ENCODE results near the gene SCN8A.
"Not testable (repeated sequence)": the region's sequence is repeated elsewhere in the genome, so short reads cannot be mapped to it uniquely, and the experiment has no call there.

SCN8A gene

GRCh38 chr12:51625370-51625769, 34.3 kb downstream of the SCN8A start:
- DNase-seq: no peak

GRCh38 chr12:51626115-51626514, 35.1 kb downstream of the SCN8A start:
- no peak for DNase-seq

- no peak for DNase-seq
Observed at GRCh38 chr12:51626629-51627028, 35.6 kb downstream of the SCN8A start.

- DNase-seq: no peak
Observed at GRCh38 chr12:51630256-51630880, 39.3 kb downstream of the SCN8A start.

GRCh38 chr12:51630986-51631385, 40.0 kb downstream of the SCN8A start:
- no peak for DNase-seq

- no peak for DNase-seq
Observed at GRCh38 chr12:51631591-51631990, 40.6 kb downstream of the SCN8A start.

GRCh38 chr12:51632623-51633022, 41.6 kb downstream of the SCN8A start:
- DNase-seq: no peak

GRCh38 chr12:51635346-51635745, 44.3 kb downstream of the SCN8A start:
- DNase-seq: no peak

- peak; percentile 5 for DNase-seq
Observed at GRCh38 chr12:51636581-51636980, 45.5 kb downstream of the SCN8A start.

- DNase-seq: no peak
Observed at GRCh38 chr12:51636986-51637385, 46.0 kb downstream of the SCN8A start.

GRCh38 chr12:51639361-51639760, 48.3 kb downstream of the SCN8A start:
- no peak for DNase-seq

GRCh38 chr12:51642286-51642685, 51.3 kb downstream of the SCN8A start:
- DNase-seq: no peak

GRCh38 chr12:51643951-51644350, 52.9 kb downstream of the SCN8A start:
- DNase-seq: no peak

- not testable (repeated sequence) for DNase-seq
Observed at GRCh38 chr12:51644691-51645090, 53.7 kb downstream of the SCN8A start.

- no peak for DNase-seq
Observed at GRCh38 chr12:51645961-51646360, 54.9 kb downstream of the SCN8A start.

- DNase-seq: no peak
Observed at GRCh38 chr12:51647647-51648046, 56.6 kb downstream of the SCN8A start.

GRCh38 chr12:51653431-51653830, 62.4 kb downstream of the SCN8A start:
- DNase-seq: no peak

- no peak for DNase-seq
Observed at GRCh38 chr12:51661199-51661598, 70.2 kb downstream of the SCN8A start.

- no peak for DNase-seq
Observed at GRCh38 chr12:51661836-51662235, 70.8 kb downstream of the SCN8A start.

GRCh38 chr12:51662728-51663154, 71.7 kb downstream of the SCN8A start:
- no peak for DNase-seq

GRCh38 chr12:51663390-51663789, 72.4 kb downstream of the SCN8A start:
- DNase-seq: no peak

GRCh38 chr12:51666696-51667095, 75.7 kb downstream of the SCN8A start:
- no peak for DNase-seq

- DNase-seq: no peak
Observed at GRCh38 chr12:51667269-51667668, 76.2 kb downstream of the SCN8A start.

- DNase-seq: no peak
Observed at GRCh38 chr12:51669271-51669670, 78.2 kb downstream of the SCN8A start.

GRCh38 chr12:51669996-51670395, 79.0 kb downstream of the SCN8A start:
- no peak for DNase-seq

GRCh38 chr12:51672334-51672733, 81.3 kb downstream of the SCN8A start:
- no peak for DNase-seq
